T-cell (primary cell): ENCODE data around the gene STAMBPL1. TPM values are rescaled to one million over a fixed set of nuclear protein-coding genes. Genes with fewer than 3 reads are reported as not detected.
A peak's percentile ranks its signal among the peaks of the same experiment; 100 is the strongest.
"Not testable (repeated sequence)": the region's sequence is repeated elsewhere in the genome, so short reads cannot be mapped to it uniquely, and the experiment has no call there.

Source experiments
- ATAC-seq, 4 experiments: fragments of 200-7000 bp in 3 of 4; fragments of 150-1000 bp in 1 of 4; cut with Tn5 transposase; replicated peaks in 1 of 4; 1 replicate in 3 of 4; 2 replicates in 1 of 4; pipeline ENCODE4 v1.10.0; 2021; ENCODE audit warnings: moderate library complexity in 3 of 4, mild to moderate bottlenecking in 2 of 4, moderate number of reproducible peaks in 1 of 4
- CTCF ChIA-PET, 2 donors: fragments of 300-600 bp; sonication (Branson Sonifier 250); formaldehyde crosslinking; loops; one replicate each; lab custom pipeline; 2022; ENCODE audit warnings: antibody characterized with exemption in 2 of 2; lab: Charles Lee
- POLR2A ChIA-PET, 2 donors: fragments of 300-600 bp; sonication (Branson Sonifier 250); formaldehyde crosslinking; loops; one replicate each; lab custom pipeline; 2022; ENCODE audit warnings: antibody characterized with exemption in 2 of 2; lab: Charles Lee
- DNase-seq, 35 experiments: peaks; one replicate each; pipeline versions ENCODE4 v3.0.0 to v3.0.0-alpha.2; 2013 to 2023
- H3K27ac ChIP-seq: one replicate; pipeline ENCODE4 v1.5.1; 2013; ENCODE audit warnings: low read length
- H3K27me3 ChIP-seq, 2 experiments: replicated peaks in 1 of 2; 1 replicate in 1 of 2; 2 replicates in 1 of 2; pipeline versions ENCODE4 v1.6.1 to v1.7.0; 2013; ENCODE audit warnings: low read length in 1 of 2, mixed read lengths in 1 of 2; ENCODE audit not compliant: control insufficient read depth in 2 of 2, insufficient read depth in 2 of 2; ENCODE audit errors: extremely low read depth in 1 of 2
- H3K36me3 ChIP-seq, 2 donors: 1 replicate in 1 of 2; 2 replicates in 1 of 2; pipeline versions ENCODE4 v1.6.1 to v1.7.0; 2013; ENCODE audit warnings: low read length in 1 of 2; ENCODE audit not compliant: control insufficient read depth in 2 of 2, insufficient read depth in 1 of 2; ENCODE audit errors: extremely low read depth in 1 of 2
- H3K4me1 ChIP-seq, 2 experiments: 1 replicate in 1 of 2; 2 replicates in 1 of 2; pipeline versions ENCODE4 v1.6.1 to v1.7.0; 2013; ENCODE audit warnings: low read length in 2 of 2, mixed read lengths in 1 of 2; ENCODE audit not compliant: insufficient read depth in 2 of 2, control insufficient read depth in 1 of 2; ENCODE audit errors: extremely low read depth in 1 of 2
- H3K4me3 ChIP-seq, 2 donors: 1 replicate in 1 of 2; 2 replicates in 1 of 2; pipeline versions ENCODE4 v1.5.1 to v1.7.0; 2013; ENCODE audit warnings: mild to moderate bottlenecking in 2 of 2, low read length in 1 of 2, moderate library complexity in 1 of 2; ENCODE audit not compliant: control insufficient read depth in 1 of 2; ENCODE audit errors: extremely low read depth in 1 of 2
- H3K9me3 ChIP-seq: 2 replicates; pipeline ENCODE4 v1.7.0; 2013
- H3K27ac Mint-ChIP-seq, 2 donors: one replicate each; pipeline ENCODE4 v1.8.0; 2020 to 2021; ENCODE audit warnings: mild to moderate bottlenecking in 2 of 2, mixed read lengths in 2 of 2
- H3K27me3 Mint-ChIP-seq, 2 donors: one replicate each; pipeline ENCODE4 v1.8.0; 2021 to 2022; ENCODE audit warnings: mixed read lengths in 2 of 2
- H3K36me3 Mint-ChIP-seq: one replicate; pipeline ENCODE4 v1.8.0; 2021; ENCODE audit warnings: mixed read lengths
- H3K4me1 Mint-ChIP-seq, 3 donors: one replicate each; pipeline ENCODE4 v1.8.0; 2020 to 2022; ENCODE audit warnings: mixed read lengths in 3 of 3, mild to moderate bottlenecking in 1 of 3
- H3K4me3 Mint-ChIP-seq, 3 donors: one replicate each; pipeline ENCODE4 v1.8.0; 2020 to 2022; ENCODE audit warnings: mild to moderate bottlenecking in 3 of 3, mixed read lengths in 3 of 3, moderate library complexity in 3 of 3
- H3K9me3 Mint-ChIP-seq, 3 donors: one replicate each; pipeline ENCODE4 v1.8.0; 2020 to 2022; ENCODE audit warnings: mixed read lengths in 3 of 3
- WGBS: methylation state at CpG from one replicate; pipeline ENCODE4 v1.1.5; 2013; ENCODE audit warnings: missing lambda C conversion rate; ENCODE audit not compliant: insufficient coverage; 5-methylcytosine and 5-hydroxymethylcytosine counted together
- total RNA-seq, 35 experiments: library from RNA in 6 of 35; stranded (reverse) in 6 of 35; fragments of 120-200 nt in 1 of 35; gene quantifications; one replicate each; pipeline versions ENCODE4 v1.2.1 to v1.2.4 and lab custom pipeline; 2013 to 2026

STAMBPL1 gene
- total RNA-seq, 5 donors from 2014 or later (not counting 1 experiment from before 2014, with no cell fraction given), result 27.5 to 37.8 (median 34.5) TPM

DNA sequence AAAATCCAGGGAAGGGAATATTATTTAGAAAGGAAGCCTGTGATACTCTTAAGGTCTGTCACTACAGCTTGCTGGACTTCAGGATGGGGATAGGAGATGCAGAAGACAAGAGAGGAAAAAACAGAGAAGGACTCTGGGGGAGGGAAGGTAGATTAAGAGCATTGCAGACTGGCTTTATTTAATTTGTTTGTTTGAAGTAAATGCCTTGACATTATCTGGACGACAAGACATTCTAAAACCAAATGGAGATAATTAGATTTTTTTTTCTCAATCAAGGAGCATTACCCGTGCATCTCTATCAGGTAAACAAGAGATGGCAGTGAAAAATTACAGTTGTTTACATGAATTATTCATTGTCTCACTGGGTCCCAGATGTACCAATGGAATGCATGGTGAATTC is 48.2 kb downstream of the STAMBPL1 start:
- no peak for DNase-seq
- no peaks in the 10 kb centered on the region for H3K9me3 Mint-ChIP-seq
- CTCF ChIA-PET, result interaction anchor here in 1 of 2 donors (0.7 to 1.4 kb wide), 4 partner anchors 8 to 107 kb away, joined by 3 to 5 read pairs (median 3); no protein-coding TSS in a partner anchor
- no peak for ATAC-seq
- peaks cover 37% of the 10 kb centered on the region for H3K36me3 Mint-ChIP-seq
- POLR2A ChIA-PET, result interaction anchor here in 1 of 2 donors (0.5 to 0.7 kb wide), 3 partner anchors 49 to 98 kb away, joined by 3 to 5 read pairs (median 4); no protein-coding TSS in a partner anchor
- H3K27ac ChIP-seq, result no peak overlapping the region
- H3K27me3 ChIP-seq, result no peaks in the 10 kb centered on the region
- no peak overlapping the region for H3K4me3 ChIP-seq
- no peaks in the 10 kb centered on the region for H3K9me3 ChIP-seq
- WGBS, result no CpG with 5 or more reads among the region's 2 CpGs
- peaks cover 4 to 6% (median 5%) of the 10 kb centered on the region in 3 donors for H3K4me1 Mint-ChIP-seq
- H3K36me3 ChIP-seq, result peaks cover 0 to 47% of the 10 kb centered on the region in 2 donors
- H3K27me3 Mint-ChIP-seq, result no peaks in the 10 kb centered on the region
- H3K4me1 ChIP-seq, result no peaks in the 10 kb centered on the region
- H3K27ac Mint-ChIP-seq, result peak overlapping the region; percentile 22 to 44
- H3K4me3 Mint-ChIP-seq, result no peak overlapping the region

DNA sequence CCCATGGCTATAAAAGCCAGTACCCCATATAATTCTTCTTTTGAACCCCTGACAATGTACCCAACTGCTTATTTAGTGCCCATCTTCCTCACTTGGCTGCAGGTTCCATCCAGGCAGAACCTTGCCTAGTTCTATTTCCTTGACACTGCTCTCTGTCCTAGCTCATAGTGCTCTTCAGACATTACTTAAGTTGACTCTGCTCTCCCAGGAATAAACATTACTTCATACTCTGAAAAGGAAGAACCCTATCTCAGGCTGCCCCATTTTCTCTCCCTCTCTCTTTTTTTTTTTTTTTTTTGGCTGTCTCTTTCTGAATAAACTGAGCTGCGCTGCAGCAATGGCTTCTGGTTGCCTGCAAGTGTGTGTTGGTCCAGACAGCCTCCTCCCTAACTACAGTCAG is 51.5 kb downstream of the STAMBPL1 start:
- no peak overlapping the region for H3K4me3 Mint-ChIP-seq
- no peak overlapping the region for H3K4me3 ChIP-seq
- peak overlapping the region; percentile 4 to 64 for H3K27ac Mint-ChIP-seq
- no peaks in the 10 kb centered on the region for H3K27me3 ChIP-seq
- no peak overlapping the region for H3K27ac ChIP-seq
- H3K9me3 Mint-ChIP-seq, result no peaks in the 10 kb centered on the region
- H3K36me3 Mint-ChIP-seq, result peaks cover 17% of the 10 kb centered on the region
- ChIA-PET POLR2A (interaction anchor here (0.6 kb wide), 4 partner anchors 50 to 1237 kb away, joined by 4 to 10 read pairs (median 7); partner anchors contain the start of gene IFIT5 (in 1 of the 2)), CTCF (interaction anchor here (0.6 to 4.6 kb wide), 29 partner anchors 8 to 1462 kb away, joined by 3 to 104 read pairs (median 5); partner anchors contain the start of gene STAMBPL1 (in 1 of the 2))
- H3K4me1 ChIP-seq, result peaks cover 0 to 10% of the 10 kb centered on the region in 2 experiments
- H3K27me3 Mint-ChIP-seq, result no peaks in the 10 kb centered on the region
- no CpG with 5 or more reads among the region's 1 CpG for WGBS
- DNase-seq, result no peak
- no peak for ATAC-seq
- peaks cover 15 to 18% (median 17%) of the 10 kb centered on the region in 3 donors for H3K4me1 Mint-ChIP-seq
- H3K9me3 ChIP-seq, result no peaks in the 10 kb centered on the region
- peaks cover 0 to 23% of the 10 kb centered on the region in 2 donors for H3K36me3 ChIP-seq

DNA sequence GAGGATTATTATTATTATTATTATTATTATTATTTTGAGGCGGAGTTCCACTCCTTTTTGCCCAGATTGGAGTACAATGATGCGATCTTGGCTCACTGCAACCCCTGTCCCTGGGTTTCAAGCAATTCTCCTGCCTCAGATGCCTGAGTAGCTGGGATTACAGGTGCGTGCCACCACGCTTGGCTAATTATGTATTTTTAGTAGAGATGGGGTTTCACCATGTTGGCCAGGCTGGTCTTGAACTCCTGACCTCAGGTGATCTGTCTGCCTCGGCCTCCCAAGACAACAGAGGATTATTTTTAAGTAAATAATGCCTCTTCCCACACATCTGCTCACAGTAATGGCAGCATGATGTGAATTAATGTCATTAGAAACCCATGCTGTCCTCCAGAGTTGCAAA is 52.0 kb downstream of the STAMBPL1 start:
- Histone ChIP-seq H3K36me3 (peaks cover 0 to 22% of the 10 kb centered on the region in 2 donors), H3K4me1 (peaks cover 0 to 10% of the 10 kb centered on the region in 2 experiments)
- ChIA-PET POLR2A (interaction anchor here (0.6 to 1.4 kb wide), 7 partner anchors 51 to 1238 kb away, joined by 3 to 10 read pairs (median 4); partner anchors contain the start of gene IFIT5 (in 1 of the 2)), CTCF (interaction anchor here (0.6 to 4.6 kb wide), 61 partner anchors 8 to 1461 kb away, joined by 3 to 104 read pairs (median 5); partner anchors contain the start of genes CH25H (in 1 of the 2), FAS (in 1 of the 2) and STAMBPL1 (in 1 of the 2))
- peaks cover 13% of the 10 kb centered on the region for H3K36me3 Mint-ChIP-seq
- not testable (repeated sequence) for H3K9me3 ChIP-seq, H3K27me3 Mint-ChIP-seq, H3K9me3 Mint-ChIP-seq, H3K4me3 Mint-ChIP-seq, ATAC-seq, H3K27ac ChIP-seq, H3K4me3 ChIP-seq, DNase-seq, H3K27me3 ChIP-seq
- H3K4me1 Mint-ChIP-seq, result peaks cover 15 to 20% (median 17%) of the 10 kb centered on the region in 3 donors
- peak overlapping the region in 1 of 2 donors; percentile 80 for H3K27ac Mint-ChIP-seq
- 100% methylated on average over 1 of the region's 5 CpGs for WGBS

DNA sequence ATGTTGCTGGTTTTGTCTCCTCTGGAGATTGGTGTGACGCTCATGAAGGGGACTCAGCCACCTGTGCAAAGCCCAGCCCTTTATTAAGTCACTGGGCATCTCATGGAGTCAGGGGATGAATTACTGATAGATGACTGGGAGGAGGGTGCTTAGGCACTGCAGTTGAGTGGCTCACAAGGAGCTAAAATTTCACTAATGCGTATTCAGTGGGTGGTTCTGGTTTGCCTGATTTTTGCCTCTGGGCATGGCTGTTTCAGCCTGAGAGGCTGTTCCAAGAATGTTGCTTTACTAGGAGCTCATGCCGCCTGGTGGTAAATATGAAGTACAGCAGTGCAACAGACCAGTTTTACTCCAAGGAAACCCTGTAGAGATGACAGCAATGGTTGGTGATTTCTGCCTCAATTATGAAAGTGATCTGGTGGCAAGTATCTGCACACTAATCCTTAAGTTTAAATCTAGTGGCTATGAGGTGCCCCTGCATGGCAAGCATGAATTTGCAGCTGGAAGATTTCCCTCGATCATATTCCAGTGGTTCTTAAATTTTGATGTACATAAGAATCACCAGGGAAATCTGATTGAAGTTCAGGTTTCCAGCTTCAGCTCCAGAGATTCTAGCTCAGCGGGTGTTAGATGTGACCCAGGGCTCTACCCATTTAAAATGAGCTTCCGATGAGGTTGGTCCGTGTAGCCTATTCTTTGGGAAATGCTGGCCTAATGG is 52.7 kb downstream of the STAMBPL1 start:
- Mint-ChIP-seq H3K9me3 (no peaks in the 10 kb centered on the region), H3K4me1 (peaks cover 15 to 20% (median 17%) of the 10 kb centered on the region in 3 donors), H3K36me3 (peaks cover 6% of the 10 kb centered on the region), H3K4me3 (no peak overlapping the region), H3K27ac (peak overlapping the region in 1 of 2 donors; percentile 80), H3K27me3 (no peaks in the 10 kb centered on the region)
- peaks cover 0 to 16% of the 10 kb centered on the region in 2 donors for H3K36me3 ChIP-seq
- H3K4me3 ChIP-seq, result no peak overlapping the region
- DNase-seq (peak in 28 of 35 experiments; percentile 5 to 70 (median 15)), ATAC-seq (peak; percentile 69 to 80 (median 71))
- CTCF ChIA-PET, result interaction anchor here (0.5 to 4.6 kb wide), 84 partner anchors 8 to 769 kb away, joined by 3 to 104 read pairs (median 4); partner anchors contain the start of genes CH25H (in 1 of the 2), FAS (in 1 of the 2), IFIT5 (in 1 of the 2) and KIF20B (in 1 of the 2)
- H3K9me3 ChIP-seq, result no peaks in the 10 kb centered on the region
- H3K4me1 ChIP-seq, result peaks cover 0 to 10% of the 10 kb centered on the region in 2 experiments
- 74% methylated on average over 7 of the region's 7 CpGs for WGBS
- H3K27me3 ChIP-seq, result no peaks in the 10 kb centered on the region
- H3K27ac ChIP-seq, result no peak overlapping the region
- POLR2A ChIA-PET, result interaction anchor here in 1 of 2 donors (0.6 to 1.4 kb wide), 4 partner anchors 65 to 368 kb away, joined by 3 read pairs; no protein-coding TSS in a partner anchor

DNA sequence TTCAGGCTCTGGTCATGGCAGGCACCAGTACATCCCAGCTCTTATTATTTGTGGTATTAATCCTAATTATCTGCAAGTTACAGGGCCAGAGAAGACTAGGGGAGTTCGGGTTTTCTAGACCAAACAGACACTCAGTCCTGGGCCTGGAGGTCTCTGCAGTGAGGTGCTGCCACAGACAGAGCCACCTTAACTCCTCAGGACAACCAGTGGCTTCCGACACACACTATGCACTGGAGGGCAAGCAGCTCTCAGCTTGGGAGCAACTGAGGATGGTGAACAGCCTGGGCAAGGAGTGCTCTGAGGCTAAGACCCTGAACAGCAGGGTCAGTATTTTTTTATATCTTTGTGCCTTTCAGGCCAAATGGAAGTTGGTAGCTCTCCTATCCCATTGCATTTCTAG is 53.5 kb downstream of the STAMBPL1 start:
- Histone ChIP-seq H3K4me3 (no peak overlapping the region), H3K9me3 (no peaks in the 10 kb centered on the region), H3K27me3 (no peaks in the 10 kb centered on the region), H3K4me1 (peaks cover 0 to 10% of the 10 kb centered on the region in 2 experiments), H3K36me3 (peaks cover 0 to 18% of the 10 kb centered on the region in 2 donors), H3K27ac (no peak overlapping the region)
- Mint-ChIP-seq H3K4me3 (no peak overlapping the region), H3K27me3 (no peaks in the 10 kb centered on the region), H3K9me3 (no peaks in the 10 kb centered on the region), H3K36me3 (peaks cover 8% of the 10 kb centered on the region), H3K4me1 (peaks cover 15 to 20% (median 17%) of the 10 kb centered on the region in 3 donors), H3K27ac (no peak overlapping the region)
- POLR2A ChIA-PET, result interaction anchor here in 1 of 2 donors (1.3 to 1.4 kb wide), 2 partner anchors 58 to 281 kb away, joined by 3 to 6 read pairs; partner anchors contain the start of gene FAS
- DNase-seq, result no peak
- 100% methylated on average over 2 of the region's 2 CpGs for WGBS
- no peak for ATAC-seq
- CTCF ChIA-PET, result interaction anchor here (0.6 to 4.6 kb wide), 62 partner anchors 9 to 436 kb away, joined by 3 to 104 read pairs (median 5); partner anchors contain the start of genes CH25H (in 2 of the 2) and FAS (in 2 of the 2)
